WTC11 (cell line): ENCODE data around the gene EVC.

Experiments
- CTCF ChIP-seq: fragments of 200-600 bp; IDR thresholded peaks from 2 replicates; pipeline ENCODE4 v1.8.0; 2022; ENCODE audit warnings: antibody characterized with exemption
- ZNF263 ChIP-seq: sonication (generic); formaldehyde crosslinking; IDR thresholded peaks from 2 replicates; pipeline ENCODE4 v1.8.1; 2022; ENCODE audit warnings: low read depth, mild to moderate bottlenecking, moderate library complexity, missing genetic modification reagents
- ZNF532 ChIP-seq: fragments of 250-450 bp; sonication (Bioruptor Pico); IDR thresholded peaks from 2 replicates; pipeline ENCODE4 v1.9.0; 2021; ENCODE audit warnings: mild to moderate bottlenecking, borderline replicate concordance

- TF ChIP-seq CTCF (no peak), ZNF532 (CRISPR knock-in tag) (no peak), ZNF263 (CRISPR knock-in tag) (no peak)
These were observed 11.3 kb downstream of the EVC start for GRCh38 chr4:5722328-5722727.
